ENCODE measurements around the gene CCND2. TPM values are rescaled to one million over a fixed set of nuclear protein-coding genes. Genes with fewer than 3 reads are reported as not detected.

Gene CCND2
- total RNA-seq, 1 experiment from 2014 or later = 70.9 TPM

- ChIA-PET CTCF (no interaction called here), POLR2A (no interaction called here)
- H3K4me3 Mint-ChIP-seq (ENCODE audit: unreplicated experiment) = no peak overlapping the region
- H3K27ac Mint-ChIP-seq (ENCODE audit: low read depth, unreplicated experiment) = no peak overlapping the region
- no TSS peak for BruUV-seq (replicated peaks)
- no peak for TF ChIP-seq CTCF (IDR thresholded peaks at IDR 0.05; ENCODE audit: unreplicated experiment)
- no peaks in the 10 kb centered on the region for H3K9me3 Mint-ChIP-seq (ENCODE audit: unreplicated experiment)
- H3K4me1 Mint-ChIP-seq (ENCODE audit: insufficient read depth, unreplicated experiment) = peaks cover 5% of the 10 kb centered on the region
- intact Hi-C loops (cut with micrococcal nuclease) = no loop called here
- peaks cover 100% of the 10 kb centered on the region for H3K27me3 Mint-ChIP-seq (ENCODE audit: insufficient read depth, unreplicated experiment)
- H3K36me3 Mint-ChIP-seq (ENCODE audit: insufficient read depth, unreplicated experiment) = peaks cover 4% of the 10 kb centered on the region
- DNase-seq (ENCODE audit: unreplicated experiment) = no peak
These were observed 8.3 kb upstream of the CCND2 start for GRCh38 chr12:4265280-4265679.

DNA sequence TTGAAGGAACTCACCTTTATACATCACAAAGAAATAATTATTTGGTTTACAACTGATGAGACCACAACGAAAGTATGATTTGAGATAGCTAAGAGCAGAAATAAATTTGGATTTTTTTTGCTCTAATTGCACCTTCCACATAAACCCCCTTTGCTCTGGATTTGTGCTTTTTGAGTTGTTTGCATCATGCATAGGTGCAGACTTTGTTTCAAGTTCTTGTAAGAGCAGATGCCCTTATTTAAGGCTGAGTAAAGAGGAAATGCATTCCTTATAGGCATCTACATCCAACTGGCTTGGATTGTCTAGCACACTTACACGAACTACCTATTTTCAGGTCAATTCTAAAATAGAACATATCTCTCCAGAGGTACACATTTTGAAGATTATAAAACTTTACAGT lies 6.6 kb upstream of the CCND2 start:
- H3K9me3 Mint-ChIP-seq (ENCODE audit: unreplicated experiment) = no peaks in the 10 kb centered on the region
- H3K4me1 Mint-ChIP-seq (ENCODE audit: insufficient read depth, unreplicated experiment) = peaks cover 5% of the 10 kb centered on the region
- no peak for DNase-seq (ENCODE audit: unreplicated experiment)
- H3K27me3 Mint-ChIP-seq (ENCODE audit: insufficient read depth, unreplicated experiment) = peaks cover 99% of the 10 kb centered on the region
- no peak for TF ChIP-seq CTCF (IDR thresholded peaks at IDR 0.05; ENCODE audit: unreplicated experiment)
- intact Hi-C loops (cut with micrococcal nuclease) = no loop called here
- no peak overlapping the region for H3K4me3 Mint-ChIP-seq (ENCODE audit: unreplicated experiment)
- CTCF ChIA-PET = interaction anchor here (1.0 to 2.1 kb wide), 3 partner anchors 10 to 230 kb away, joined by 4 to 5 read pairs (median 4); no protein-coding TSS in a partner anchor
- POLR2A ChIA-PET = no interaction called here
- H3K27ac Mint-ChIP-seq (ENCODE audit: low read depth, unreplicated experiment) = no peak overlapping the region
- peaks cover 4% of the 10 kb centered on the region for H3K36me3 Mint-ChIP-seq (ENCODE audit: insufficient read depth, unreplicated experiment)
- BruUV-seq (replicated peaks) = no TSS peak

DNA sequence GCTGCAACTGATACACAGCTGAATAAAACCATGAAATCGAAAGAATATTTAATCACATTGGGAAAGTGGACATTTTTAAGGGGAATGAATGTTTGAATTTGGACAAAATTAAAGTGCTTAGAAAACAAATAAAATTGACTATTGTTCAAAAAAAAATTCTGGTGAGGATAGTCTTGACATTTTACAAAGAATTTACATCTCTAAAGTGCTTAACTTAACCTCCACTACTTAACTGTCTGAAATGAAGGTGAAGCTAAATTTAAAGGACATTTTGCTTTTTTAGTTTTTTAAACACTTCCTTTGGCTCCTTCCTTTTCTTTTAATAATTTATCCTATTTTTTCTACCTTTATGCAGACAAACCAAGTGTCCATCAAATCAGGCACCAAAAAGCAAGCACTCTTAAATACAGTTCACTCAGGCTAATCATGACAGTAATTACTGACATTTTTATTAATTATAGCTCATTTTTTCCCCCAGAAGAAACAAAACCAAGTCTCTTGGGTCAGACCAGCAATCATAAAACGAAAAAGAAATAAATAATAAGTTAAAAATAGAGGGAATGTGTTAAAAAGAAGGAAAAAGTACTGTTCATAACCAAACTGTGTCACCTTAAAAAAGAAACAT lies 5.7 kb upstream of the CCND2 start:
- peaks cover 5% of the 10 kb centered on the region for H3K4me1 Mint-ChIP-seq (ENCODE audit: insufficient read depth, unreplicated experiment)
- DNase-seq (ENCODE audit: unreplicated experiment) = no peak
- no peak for TF ChIP-seq CTCF (IDR thresholded peaks at IDR 0.05; ENCODE audit: unreplicated experiment)
- H3K4me3 Mint-ChIP-seq (ENCODE audit: unreplicated experiment) = no peak overlapping the region
- ChIA-PET CTCF (interaction anchor here (0.6 to 2.1 kb wide), 9 partner anchors 9 to 382 kb away, joined by 3 to 12 read pairs (median 4); no protein-coding TSS in a partner anchor), POLR2A (no interaction called here)
- H3K27me3 Mint-ChIP-seq (ENCODE audit: insufficient read depth, unreplicated experiment) = peaks cover 99% of the 10 kb centered on the region
- H3K27ac Mint-ChIP-seq (ENCODE audit: low read depth, unreplicated experiment) = no peak overlapping the region
- no TSS peak for BruUV-seq (replicated peaks)
- no peaks in the 10 kb centered on the region for H3K9me3 Mint-ChIP-seq (ENCODE audit: unreplicated experiment)
- peaks cover under 1% of the 10 kb centered on the region for H3K36me3 Mint-ChIP-seq (ENCODE audit: insufficient read depth, unreplicated experiment)
- intact Hi-C loops (cut with micrococcal nuclease) = no loop called here

GRCh38 chr12:4268329-4269181 lies 5.0 kb upstream of the CCND2 start:
- Mint-ChIP-seq H3K4me3 (ENCODE audit: unreplicated experiment) (peak overlapping the region; percentile 29), H3K9me3 (ENCODE audit: unreplicated experiment) (no peaks in the 10 kb centered on the region), H3K27ac (ENCODE audit: low read depth, unreplicated experiment) (no peak overlapping the region), H3K4me1 (ENCODE audit: insufficient read depth, unreplicated experiment) (peaks cover 12% of the 10 kb centered on the region), H3K36me3 (ENCODE audit: insufficient read depth, unreplicated experiment) (no peaks in the 10 kb centered on the region), H3K27me3 (ENCODE audit: insufficient read depth, unreplicated experiment) (peaks cover 99% of the 10 kb centered on the region)
- CTCF ChIA-PET = interaction anchor here (0.6 to 2.1 kb wide), 9 partner anchors 8 to 383 kb away, joined by 3 to 12 read pairs (median 4); no protein-coding TSS in a partner anchor
- POLR2A ChIA-PET = no interaction called here
- DNase-seq (ENCODE audit: unreplicated experiment) = no peak
- BruUV-seq (replicated peaks) = no TSS peak
- no peak for TF ChIP-seq CTCF (IDR thresholded peaks at IDR 0.05; ENCODE audit: unreplicated experiment)
- intact Hi-C loops (cut with micrococcal nuclease) = no loop called here
